Right cardiac atrium (tissue), 5 donors: Measurements from ENCODE around the gene LYAR. TPM values are rescaled to one million over a fixed set of nuclear protein-coding genes. Genes with fewer than 3 reads are reported as not detected.

Experiments
- ATAC-seq, 2 donors: fragments of 200-7000 bp; cut with Tn5 transposase; one replicate each; pipeline versions ENCODE4 v1.8.0 to v1.9.1; 2020; ENCODE audit warnings: moderate library complexity in 2 of 2, mild to moderate bottlenecking in 1 of 2
- DNase-seq, 3 donors: peaks; one replicate each; pipeline ENCODE4 v3.0.0-alpha.2; 2020
- H3K27ac ChIP-seq: one replicate; pipeline ENCODE4 v1.5.1; 2013; ENCODE audit warnings: mild to moderate bottlenecking, low read length, control low read depth, moderate library complexity
- H3K27me3 ChIP-seq: one replicate; pipeline ENCODE4 v1.6.1; 2013; ENCODE audit not compliant: control insufficient read depth, insufficient read depth
- H3K4me1 ChIP-seq: one replicate; pipeline ENCODE4 v1.6.1; 2013; ENCODE audit warnings: low read length; ENCODE audit not compliant: control insufficient read depth, insufficient read depth
- H3K4me3 ChIP-seq: one replicate; pipeline ENCODE4 v1.5.1; 2013; ENCODE audit warnings: low read length, control low read depth
- H3K9me3 ChIP-seq: one replicate; pipeline ENCODE4 v1.6.1; 2013; ENCODE audit warnings: low read length; ENCODE audit not compliant: control insufficient read depth
- whole genome bisulfite sequencing: extraction: QIAGEN DNeasy Blood & Tissue Kit; methylation state at CpG from one replicate; pipeline ENCODE4 v1.1.7; 2013; 5-methylcytosine and 5-hydroxymethylcytosine counted together
- intact Hi-C, 4 donors: fragments of 100-400 bp; cut with DNase I; formaldehyde crosslinking; loops; one replicate each; pipeline versions ENCODE4 v1.11.0 to v1.14.0; 2022 to 2023
- long read RNA-seq, 4 donors: library from polyadenylated mRNA; unstranded; transcript quantifications; one replicate each; pipeline ENCODE4 v2.0.0, GENCODE V29; 2020 to 2021
- polyA plus RNA-seq: library from polyadenylated mRNA; stranded (reverse); fragments of 200-250 nt; gene quantifications from one replicate; pipeline ENCODE4 v1.2.3, GENCODE V29; 2013
- total RNA-seq, 4 donors: library from RNA; stranded (reverse); fragmentation: NEBNext Ultra II Directional; extraction: Animal tissue kit (Norgen Biotek cat#: 25700); gene quantifications; one replicate each; pipeline ENCODE4 v1.2.1, GENCODE V29; 2021
- donor health status: healthy with polysubstance abuse.
- donor health status: DM: no; HTN: yes; CAD: no.
- donor health status: DM: no; HTN: no; CAD: no.
- donor health status: DM: no; HTN: yes; CAD: no; lungs with severe emphysema.
- donor health status: DM: yes; HTN: yes; CAD: no.

Gene LYAR
- total RNA-seq: 10 to 100 TPM; 10.0 to 12.4 (median 11.1) TPM
- 15.0 TPM for polyA plus RNA-seq
- long read RNA-seq, donor 1, transcript LYAR-201 (10 exons, 1,569 nt): major isoform, 9 of 13 reads
- long read RNA-seq, donor 1, partial matches to known transcripts: 2 of 13 reads
- long read RNA-seq, donor 1, other reads (novel, unspliced or antisense): 2 of 13 reads
- long read RNA-seq, donor 2, partial matches to known transcripts: 2 of 7 reads
- long read RNA-seq, donor 2, other reads (novel, unspliced or antisense): 1 of 7 reads
- long read RNA-seq, donor 3, transcript LYAR-201 (10 exons, 1,569 nt): major isoform, 7 of 10 reads
- long read RNA-seq, donor 3, partial matches to known transcripts: 1 of 10 reads
- long read RNA-seq, donor 3, other reads (novel, unspliced or antisense): 1 of 10 reads
- long read RNA-seq, donor 4, partial matches to known transcripts: 0 of 4 reads
- long read RNA-seq, donor 4, other reads (novel, unspliced or antisense): 0 of 4 reads

GRCh38 chr4:4289941-4290850, at the start of gene LYAR, which contains the start of gene ZBTB49:
Gene LYAR, minus strand, starts transcription at chr4:4290154. Its CDS starts 6,412 bp downstream, at chr4:4283742.
Gene ZBTB49, plus strand, starts transcription at chr4:4290251. Its CDS starts 9,695 bp downstream, at chr4:4299946.
- Histone ChIP-seq H3K9me3 (no peaks in the 10 kb centered on the region), H3K27ac (peak within 1 kb of the TSS; percentile 26), H3K27me3 (no peaks in the 10 kb centered on the region), H3K4me3 (peak within 1 kb of the TSS; percentile 60), H3K4me1 (peaks cover 4% of the 10 kb centered on the region)
- intact Hi-C loops: no loop called here
- DNase-seq (peak; percentile 92 to 98 (median 97)), ATAC-seq (peak; percentile 97 to 98)
- under 1% methylated on average over 77 of the region's 77 CpGs for WGBS

- 15% methylated on average over 21 of the region's 21 CpGs for WGBS
Measured at GRCh38 chr4:4339504-4340085, 49.6 kb upstream of the LYAR start.

GRCh38 chr4:4338210-4339001, 48.5 kb upstream of the LYAR start:
- Histone ChIP-seq H3K4me1 (peaks cover 3% of the 10 kb centered on the region), H3K9me3 (no peaks in the 10 kb centered on the region), H3K27me3 (no peaks in the 10 kb centered on the region), H3K4me3 (no peak overlapping the region), H3K27ac (no peak overlapping the region)
- ATAC-seq (no peak), DNase-seq (no peak)
- intact Hi-C loops: loop anchor here in 3 of 4 donors (5.0 kb wide), 2 partner anchors 81 to 86 kb away; no protein-coding TSS in a partner anchor
- WGBS: 68% methylated on average over 11 of the region's 11 CpGs

More at GRCh38 chr4:4339504-4340085, 49.6 kb upstream of the LYAR start:
- H3K27ac ChIP-seq: no peak overlapping the region
- intact Hi-C loops: loop anchor here in 3 of 4 donors (5.0 kb wide), 2 partner anchors 82 to 87 kb away; no protein-coding TSS in a partner anchor
- peaks cover 3% of the 10 kb centered on the region for H3K4me1 ChIP-seq
- DNase-seq: peak; percentile 32 to 76 (median 70)
- ATAC-seq: peak; percentile 74 to 82
- no peaks in the 10 kb centered on the region for H3K27me3 ChIP-seq
- H3K9me3 ChIP-seq: no peaks in the 10 kb centered on the region
- H3K4me3 ChIP-seq: no peak overlapping the region

- no peaks in the 10 kb centered on the region for H3K9me3 ChIP-seq
- 45% methylated on average over 21 of the region's 21 CpGs for WGBS
- ATAC-seq (peak in 1 of 2 donors; percentile 47), DNase-seq (peak; percentile 63 to 87 (median 83))
- H3K4me1 ChIP-seq: peaks cover 1% of the 10 kb centered on the region
- H3K27ac ChIP-seq: no peak overlapping the region
- H3K27me3 ChIP-seq: no peaks in the 10 kb centered on the region
- intact Hi-C loops: loop anchor here (5.0 kb wide), 2 partner anchors 78 to 83 kb away; no protein-coding TSS in a partner anchor
- no peak overlapping the region for H3K4me3 ChIP-seq
Measured at GRCh38 chr4:4334798-4335520, 45.0 kb upstream of the LYAR start.

GRCh38 chr4:4333265-4333706, 43.3 kb upstream of the LYAR start:
- Histone ChIP-seq H3K9me3 (no peaks in the 10 kb centered on the region), H3K27me3 (no peaks in the 10 kb centered on the region), H3K27ac (no peak overlapping the region), H3K4me3 (no peak overlapping the region), H3K4me1 (no peaks in the 10 kb centered on the region)
- intact Hi-C loops: loop anchor here in 1 of 4 donors (5.0 kb wide), 1 partner anchor 81 kb away; no protein-coding TSS in a partner anchor
- DNase-seq (peak; percentile 71 to 91 (median 89)), ATAC-seq (peak; percentile 83 to 93)
- 17% methylated on average over 11 of the region's 11 CpGs for WGBS

DNA sequence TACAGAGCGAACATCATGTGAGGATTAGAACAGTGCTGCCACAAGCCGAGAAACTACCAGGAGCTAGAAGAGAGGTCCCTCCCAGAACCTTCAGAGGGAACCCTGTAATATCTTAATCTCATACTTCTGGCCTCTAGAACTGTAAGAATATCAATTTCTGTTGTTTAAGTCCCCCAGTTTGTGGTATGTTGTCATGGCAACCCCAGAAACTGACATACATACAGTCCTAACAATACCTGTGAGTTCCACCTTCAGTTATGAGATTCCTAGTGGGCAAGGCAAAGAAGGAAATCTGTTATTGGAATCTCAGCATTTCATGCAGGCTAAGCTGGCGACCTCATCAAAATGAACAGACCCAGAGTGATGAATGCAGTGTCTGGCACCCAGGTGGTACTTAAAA, 42.6 kb upstream of the LYAR start:
- Histone ChIP-seq H3K4me3 (no peak overlapping the region), H3K27ac (no peak overlapping the region), H3K9me3 (no peaks in the 10 kb centered on the region), H3K4me1 (no peaks in the 10 kb centered on the region), H3K27me3 (no peaks in the 10 kb centered on the region)
- DNase-seq (no peak), ATAC-seq (no peak)
- WGBS: 92% methylated on average over 3 of the region's 3 CpGs
- intact Hi-C loops: loop anchor here in 1 of 4 donors (5.0 kb wide), 1 partner anchor 80 kb away; no protein-coding TSS in a partner anchor

GRCh38 chr4:4330794-4331193, 40.8 kb upstream of the LYAR start:
- WGBS: 85% methylated on average over 5 of the region's 5 CpGs
- DNase-seq: no peak
- Histone ChIP-seq H3K4me3 (no peak overlapping the region), H3K9me3 (no peaks in the 10 kb centered on the region), H3K4me1 (no peaks in the 10 kb centered on the region), H3K27me3 (no peaks in the 10 kb centered on the region), H3K27ac (no peak overlapping the region)
- no peak for ATAC-seq
- intact Hi-C loops: loop anchor here in 1 of 4 donors (5.0 kb wide), 1 partner anchor 78 kb away; no protein-coding TSS in a partner anchor

DNA sequence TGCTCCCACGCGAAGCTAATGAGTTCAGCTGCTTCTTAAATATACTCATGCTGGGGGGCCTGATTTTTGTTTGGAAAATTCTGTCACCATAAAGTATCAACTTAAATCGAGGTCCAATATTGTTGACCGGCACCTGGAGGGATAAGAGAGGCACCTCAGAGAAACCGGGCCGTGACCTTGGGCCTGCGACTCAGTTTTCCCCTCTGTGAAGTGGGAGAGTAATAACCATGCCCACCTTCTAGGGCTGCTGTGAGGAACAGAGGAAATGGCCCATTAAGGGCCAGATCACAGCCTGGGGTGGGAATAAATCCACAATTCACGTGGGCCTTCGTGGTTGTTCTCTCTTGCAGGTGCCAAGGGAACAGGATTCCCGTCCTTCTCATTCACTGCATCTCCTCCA, 39.5 kb upstream of the LYAR start:
- WGBS: 96% methylated on average over 10 of the region's 10 CpGs
- Histone ChIP-seq H3K4me1 (no peaks in the 10 kb centered on the region), H3K27me3 (no peaks in the 10 kb centered on the region), H3K9me3 (no peaks in the 10 kb centered on the region), H3K4me3 (no peak overlapping the region), H3K27ac (no peak overlapping the region)
- intact Hi-C loops: no loop called here
- no peak for DNase-seq
- ATAC-seq: no peak

GRCh38 chr4:4328840-4329239, 38.9 kb upstream of the LYAR start:
- no peak for DNase-seq
- Histone ChIP-seq H3K4me3 (no peak overlapping the region), H3K27ac (no peak overlapping the region), H3K27me3 (no peaks in the 10 kb centered on the region), H3K9me3 (no peaks in the 10 kb centered on the region), H3K4me1 (peaks cover 2% of the 10 kb centered on the region)
- ATAC-seq: no peak
- 94% methylated on average over 4 of the region's 4 CpGs for WGBS
- intact Hi-C loops: no loop called here
